Activated CD8-positive, alpha-beta T cell treated with anti-CD3 and anti-CD28 coated beads for 36 hours (primary cell): ENCODE measurements around the gene CDK5RAP2. TPM values are rescaled to one million over a fixed set of nuclear protein-coding genes. Genes with fewer than 3 reads are reported as not detected.

Experiments
- ATAC-seq: fragments of 200-7000 bp; cut with Tn5 transposase; one replicate; pipeline ENCODE4 v1.10.0; 2021; ENCODE audit warnings: mild to moderate bottlenecking, moderate library complexity
- CTCF ChIA-PET: fragments of 350-600 bp; sonication (Branson Sonifier 250); formaldehyde crosslinking; loops from one replicate; lab custom pipeline; 2021; ENCODE audit warnings: antibody characterized with exemption; lab: Charles Lee
- POLR2A ChIA-PET: fragments of 350-600 bp; sonication (Branson Sonifier 250); formaldehyde crosslinking; loops from one replicate; lab custom pipeline; 2021; ENCODE audit warnings: antibody characterized with exemption; lab: Charles Lee
- DNase-seq: peaks from one replicate; pipeline ENCODE4 v3.0.0-alpha.2; 2020
- H3K27ac Mint-ChIP-seq: one replicate; pipeline ENCODE4 v1.8.0; 2021; ENCODE audit warnings: mild to moderate bottlenecking, mixed read lengths
- H3K27me3 Mint-ChIP-seq: one replicate; pipeline ENCODE4 v1.8.0; 2021; ENCODE audit warnings: mixed read lengths
- H3K36me3 Mint-ChIP-seq: one replicate; pipeline ENCODE4 v1.8.0; 2021; ENCODE audit warnings: low read depth, mixed read lengths
- H3K4me1 Mint-ChIP-seq: one replicate; pipeline ENCODE4 v1.8.0; 2021; ENCODE audit warnings: low read depth, mixed read lengths
- H3K4me3 Mint-ChIP-seq: one replicate; pipeline ENCODE4 v1.8.0; 2021; ENCODE audit warnings: mild to moderate bottlenecking, moderate library complexity, mixed read lengths
- H3K9me3 Mint-ChIP-seq: one replicate; pipeline ENCODE4 v1.8.0; 2021; ENCODE audit warnings: mixed read lengths
- CTCF ChIP-seq: fragments of 200-600 bp; IDR thresholded peaks from one replicate; pipeline ENCODE4 v1.8.0; 2022; ENCODE audit warnings: antibody characterized with exemption, mild to moderate bottlenecking
- intact Hi-C: fragments of 100-400 bp; cut with micrococcal nuclease; formaldehyde crosslinking; loops from one replicate; pipeline ENCODE4 v1.10.0; 2022
- total RNA-seq, 2 experiments: library from RNA; stranded (reverse); gene quantifications; one replicate each; pipeline ENCODE4 v1.2.3, GENCODE V29; 2021

Gene CDK5RAP2
- total RNA-seq, 2 experiments from 2014 or later = 61.5 to 67.6 TPM

GRCh38 chr9:120405134-120405533 is 174.8 kb downstream of the CDK5RAP2 start:
- ATAC-seq (no peak), DNase-seq (no peak)
- ChIA-PET POLR2A (no interaction called here), CTCF (no interaction called here)
- Mint-ChIP-seq H3K27me3 (no peaks in the 10 kb centered on the region), H3K4me1 (peaks cover 11% of the 10 kb centered on the region), H3K27ac (no peak overlapping the region), H3K4me3 (no peak overlapping the region), H3K9me3 (no peaks in the 10 kb centered on the region), H3K36me3 (peaks cover 43% of the 10 kb centered on the region)
- no peak for TF ChIP-seq CTCF
- intact Hi-C loops = no loop called here

- H3K36me3 Mint-ChIP-seq = peaks cover 53% of the 10 kb centered on the region
- no peak overlapping the region for H3K4me3 Mint-ChIP-seq
- peaks cover 11% of the 10 kb centered on the region for H3K4me1 Mint-ChIP-seq
- TF ChIP-seq CTCF = no peak
- peak overlapping the region; percentile 20 for H3K27ac Mint-ChIP-seq
- ChIA-PET POLR2A (no interaction called here), CTCF (no interaction called here)
- H3K27me3 Mint-ChIP-seq = no peaks in the 10 kb centered on the region
- no peaks in the 10 kb centered on the region for H3K9me3 Mint-ChIP-seq
- intact Hi-C loops = no loop called here
- ATAC-seq = peak; percentile 14
- DNase-seq = no peak
Measured at GRCh38 chr9:120403543-120403856, 176.5 kb downstream of the CDK5RAP2 start.

GRCh38 chr9:120402741-120403542 is 177.0 kb downstream of the CDK5RAP2 start:
- ChIA-PET CTCF (no interaction called here), POLR2A (no interaction called here)
- H3K36me3 Mint-ChIP-seq = peaks cover 54% of the 10 kb centered on the region
- peaks cover 11% of the 10 kb centered on the region for H3K4me1 Mint-ChIP-seq
- ATAC-seq (peak; percentile 59), DNase-seq (peak; percentile 26)
- intact Hi-C loops = no loop called here
- H3K27ac Mint-ChIP-seq = peak overlapping the region; percentile 20
- H3K4me3 Mint-ChIP-seq = no peak overlapping the region
- H3K27me3 Mint-ChIP-seq = no peaks in the 10 kb centered on the region
- TF ChIP-seq CTCF = no peak
- no peaks in the 10 kb centered on the region for H3K9me3 Mint-ChIP-seq

GRCh38 chr9:120399940-120400339 is 180.0 kb downstream of the CDK5RAP2 start:
- H3K4me1 Mint-ChIP-seq = peaks cover 30% of the 10 kb centered on the region
- no peak overlapping the region for H3K27ac Mint-ChIP-seq
- H3K36me3 Mint-ChIP-seq = peaks cover 59% of the 10 kb centered on the region
- ChIA-PET POLR2A (no interaction called here), CTCF (no interaction called here)
- TF ChIP-seq CTCF = no peak
- H3K4me3 Mint-ChIP-seq = no peak overlapping the region
- DNase-seq = no peak
- no peaks in the 10 kb centered on the region for H3K9me3 Mint-ChIP-seq
- H3K27me3 Mint-ChIP-seq = no peaks in the 10 kb centered on the region
- ATAC-seq = no peak
- intact Hi-C loops = no loop called here

- H3K36me3 Mint-ChIP-seq = peaks cover 63% of the 10 kb centered on the region
Measured at GRCh38 chr9:120398286-120398685, 181.7 kb downstream of the CDK5RAP2 start.

More at GRCh38 chr9:120398286-120398685, 181.7 kb downstream of the CDK5RAP2 start:
- Mint-ChIP-seq H3K27ac (no peak overlapping the region), H3K9me3 (no peaks in the 10 kb centered on the region), H3K4me1 (peaks cover 39% of the 10 kb centered on the region), H3K27me3 (no peaks in the 10 kb centered on the region), H3K4me3 (no peak overlapping the region)
- ATAC-seq = no peak
- ChIA-PET CTCF (no interaction called here), POLR2A (no interaction called here)
- TF ChIP-seq CTCF = no peak
- intact Hi-C loops = no loop called here
- DNase-seq = no peak
